RWPE1 (cell line): Measurements from ENCODE around the gene VPS13D.
"Not testable (repeated sequence)": the region's sequence is repeated elsewhere in the genome, so short reads cannot be mapped to it uniquely, and the experiment has no call there.

Source experiments
- CTCF ChIA-PET: fragments of 350-600 bp; sonication (Branson Sonifier 250); formaldehyde crosslinking; extraction: SDS; loops from one replicate; lab custom pipeline; 2021; lab: Yijun Ruan, JAX
- POLR2A ChIA-PET: fragments of 400-600 bp; formaldehyde crosslinking; extraction: SDS; loops from one replicate; lab custom pipeline; 2020; ENCODE audit warnings: antibody characterized with exemption; ENCODE audit not compliant: low non-redundant PET; lab: Yijun Ruan, JAX
- DNase-seq: peaks from one replicate; pipeline ENCODE4 v3.0.0; 2012; ENCODE audit warnings: low spot score
- H3K27ac ChIP-seq: fragments of 450-650 bp; 2 replicates; pipeline ENCODE4 v1.5.1; 2017
- CTCF ChIP-seq: fragments of 450-650 bp; conservative IDR thresholded peaks from 2 replicates; pipeline ENCODE4 v1.5.1; 2017; ENCODE audit warnings: low read depth, mild to moderate bottlenecking

VPS13D gene

GRCh38 chr1:12309783-12310742, 80.2 kb downstream of the VPS13D start:
- ChIA-PET CTCF (interaction anchor here (0.6 to 0.7 kb wide), 2 partner anchors 115 to 197 kb away, joined by 5 to 9 read pairs; no protein-coding TSS in a partner anchor), POLR2A (interaction anchor here (0.7 kb wide), 1 partner anchor 10 kb away, joined by 3 read pairs; no protein-coding TSS in a partner anchor)
- DNase-seq = no peak
- H3K27ac ChIP-seq = no peak overlapping the region
- no peak for TF ChIP-seq CTCF

- DNase-seq = peak; percentile 26
- ChIA-PET POLR2A (no interaction called here), CTCF (no interaction called here)
- TF ChIP-seq CTCF = peak; percentile 5; the same call in 1 of the 2 replicates
- H3K27ac ChIP-seq = no peak overlapping the region
Measured at GRCh38 chr1:12314333-12314903, 84.6 kb downstream of the VPS13D start.

GRCh38 chr1:12315146-12315545, 85.3 kb downstream of the VPS13D start:
- CTCF ChIA-PET = no interaction called here

GRCh38 chr1:12316331-12316730, 86.5 kb downstream of the VPS13D start:
- ChIA-PET CTCF (no interaction called here), POLR2A (no interaction called here)
- no peak overlapping the region for H3K27ac ChIP-seq
- TF ChIP-seq CTCF = no peak
- DNase-seq = no peak

More at GRCh38 chr1:12315146-12315545, 85.3 kb downstream of the VPS13D start:
- TF ChIP-seq CTCF = no peak
- no peak overlapping the region for H3K27ac ChIP-seq
- POLR2A ChIA-PET = no interaction called here
- DNase-seq = no peak

- no peak for TF ChIP-seq CTCF
- DNase-seq = no peak
- H3K27ac ChIP-seq = no peak overlapping the region
- POLR2A ChIA-PET = interaction anchor here (0.5 kb wide), 1 partner anchor 11 kb away, joined by 3 read pairs; no protein-coding TSS in a partner anchor
- CTCF ChIA-PET = interaction anchor here (0.6 kb wide), 1 partner anchor 338 kb away, joined by 3 read pairs; no protein-coding TSS in a partner anchor
Measured at GRCh38 chr1:12320486-12320885, 90.7 kb downstream of the VPS13D start.

- no peak for TF ChIP-seq CTCF
- no peak for DNase-seq
- CTCF ChIA-PET = interaction anchor here (0.6 kb wide), 1 partner anchor 130 kb away, joined by 5 read pairs; no protein-coding TSS in a partner anchor
- POLR2A ChIA-PET = no interaction called here
- no peak overlapping the region for H3K27ac ChIP-seq
Measured at GRCh38 chr1:12324423-12324822, 94.6 kb downstream of the VPS13D start.

GRCh38 chr1:12324973-12325372, 95.1 kb downstream of the VPS13D start:
- POLR2A ChIA-PET, DNase-seq, H3K27ac ChIP-seq: not testable (repeated sequence)
- CTCF ChIA-PET = interaction anchor here (0.6 kb wide), 1 partner anchor 130 kb away, joined by 5 read pairs; no protein-coding TSS in a partner anchor
